Fibroblast of skin of right quadriceps (primary cell): ENCODE data around the gene MCRIP1.

Experiments used
- DNase-seq: peaks from one replicate; pipeline ENCODE4 v3.0.0-alpha.2; 2013

MCRIP1 gene

DNA sequence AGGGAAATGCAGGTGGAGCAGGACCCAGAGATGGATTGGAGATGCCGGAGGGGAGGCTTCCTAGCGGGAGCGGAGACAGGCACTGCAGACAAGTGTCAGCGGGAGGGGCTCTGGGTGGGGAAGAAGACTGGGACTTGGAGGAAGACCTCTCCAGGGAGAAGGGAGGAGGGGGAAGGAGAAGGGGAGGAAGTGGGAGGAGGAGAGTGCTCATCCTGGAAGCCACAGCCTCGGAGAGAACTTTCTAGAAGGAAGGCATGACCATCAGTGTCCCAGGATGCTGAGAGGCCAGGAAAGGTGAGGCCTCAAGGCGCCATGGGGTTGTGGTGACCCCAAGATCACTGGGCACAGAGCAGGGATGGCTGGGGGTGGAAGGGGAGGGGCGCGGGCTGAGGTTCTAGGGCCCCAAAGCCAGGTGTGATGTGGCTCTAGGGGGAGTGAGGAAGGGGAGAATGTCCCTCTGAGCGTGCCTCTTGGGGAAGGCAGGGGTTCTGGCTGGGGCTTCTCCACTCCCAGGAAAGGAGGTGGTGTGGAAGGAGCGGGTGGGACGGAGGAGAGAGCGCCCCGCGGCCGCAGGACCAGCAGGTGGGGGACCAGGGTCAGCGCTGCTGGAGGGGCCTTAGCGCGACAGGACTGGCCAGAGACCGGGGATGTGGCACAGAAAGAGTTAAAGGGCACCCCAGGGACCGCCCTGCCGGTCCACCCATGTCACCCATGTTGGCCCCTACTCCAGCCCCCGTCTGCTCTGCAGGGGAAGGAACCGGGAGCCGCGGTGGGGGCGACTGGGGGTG is 30.0 kb downstream of the MCRIP1 start:
- DNase-seq = no peak

DNA sequence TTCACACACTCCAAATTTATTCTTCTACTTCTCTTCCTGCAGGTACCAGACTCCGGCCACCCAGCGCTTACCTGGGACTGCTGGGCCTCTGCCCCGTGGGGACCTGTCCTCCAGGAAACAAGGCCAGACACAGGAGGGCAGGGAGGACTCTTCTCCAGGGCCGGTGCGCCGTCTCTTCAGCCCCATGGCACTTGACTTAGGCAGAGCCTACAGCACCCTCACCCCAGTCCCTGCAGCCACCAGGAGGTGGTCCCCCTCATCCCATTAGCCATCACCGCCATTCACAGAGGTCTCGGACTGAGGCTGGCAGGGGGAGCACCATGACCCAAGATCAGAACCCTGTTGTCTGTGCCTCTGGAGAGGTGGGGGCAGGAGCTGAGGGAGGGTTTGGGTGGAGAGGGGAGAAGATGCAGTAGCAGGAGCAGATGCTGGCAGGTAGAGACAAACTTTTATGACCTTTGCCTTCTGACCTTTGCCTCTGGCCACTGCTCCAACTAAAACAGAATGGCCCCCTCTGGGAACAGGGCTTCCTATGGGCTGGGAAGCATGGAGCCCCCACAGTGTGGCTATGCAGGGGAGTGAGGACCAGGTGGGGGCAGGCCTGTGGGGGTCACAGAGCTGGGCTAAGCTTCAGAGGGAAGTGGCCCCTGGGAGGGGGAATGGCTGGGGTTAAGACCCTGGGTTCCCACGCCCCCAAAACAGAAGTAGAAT is 30.9 kb downstream of the MCRIP1 start:
- no peak for DNase-seq

GRCh38 chr17:81801327-81801726 is 31.8 kb downstream of the MCRIP1 start:
- DNase-seq = no peak

- no peak for DNase-seq
Measured at GRCh38 chr17:81794509-81794908, 38.6 kb downstream of the MCRIP1 start.

GRCh38 chr17:81794074-81794476 is 39.0 kb downstream of the MCRIP1 start:
- no peak for DNase-seq

DNA sequence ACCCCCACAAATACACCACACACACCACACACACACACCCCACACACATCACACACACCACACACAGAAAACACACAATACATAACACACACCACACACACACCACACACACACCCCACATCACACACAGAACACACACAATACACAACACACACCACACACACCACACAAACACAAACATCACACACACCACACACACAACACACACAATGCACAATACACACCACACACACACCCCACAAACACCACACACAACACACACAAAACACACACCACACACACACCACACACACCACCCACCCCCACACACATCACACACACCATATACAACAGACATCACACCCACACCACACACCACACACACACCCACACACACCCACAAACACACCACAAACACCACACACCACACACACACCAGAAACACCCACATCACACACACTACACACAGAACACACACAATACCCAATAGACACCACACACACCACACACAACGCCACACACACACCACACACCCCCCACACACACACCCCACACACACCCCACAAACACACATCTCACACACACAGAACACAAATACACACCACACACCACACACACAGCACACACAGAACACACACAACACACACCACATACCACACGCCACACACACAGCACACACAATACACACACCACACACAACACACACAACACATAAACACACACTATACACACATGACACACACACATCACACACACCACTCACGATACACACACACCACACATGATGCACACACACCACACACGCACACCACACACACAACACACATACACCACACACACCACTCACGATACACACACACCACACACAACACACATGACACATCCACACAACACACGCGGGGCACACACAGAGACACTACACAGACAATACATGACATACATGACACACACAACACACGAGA is 40.1 kb downstream of the MCRIP1 start:
- DNase-seq = no peak
